ENCODE results near the gene NFKBIL1. TPM values are rescaled to one million over a fixed set of nuclear protein-coding genes. Genes with fewer than 3 reads are reported as not detected.

NFKBIL1 gene
- total and polyA plus RNA-seq, 2 experiments from 2014 or later, result 9.6 to 12.3 TPM

- TF ChIP-seq ZNF462 (CRISPR knock-in tag; IDR thresholded peaks at IDR 0.05), result no peak
- no peak for TF ChIP-seq EZH2phosphoT487 (IDR thresholded peaks at IDR 0.05; ENCODE audit: unreplicated experiment)
- TF ChIP-seq ETS1 (IDR thresholded peaks at IDR 0.05), result no peak
- no peak for TF ChIP-seq ZNF331 (CRISPR knock-in tag; IDR thresholded peaks at IDR 0.05; ENCODE audit: low read depth)
- TF ChIP-seq ZNF114 (CRISPR knock-in tag; IDR thresholded peaks at IDR 0.05), result no peak
- no peak for TF ChIP-seq NANOG (IDR thresholded peaks at IDR 0.05; ENCODE audit: borderline replicate concordance)
- no peak for TF ChIP-seq CREB1 (CRISPR knock-in tag; IDR thresholded peaks at IDR 0.05; ENCODE audit: low read depth)
- TF ChIP-seq CTCF (conservative IDR thresholded peaks at IDR 0.05; ENCODE audit: low read depth in 2 of 2), result no peak
- TF ChIP-seq REST (IDR thresholded peaks at IDR 0.05; ENCODE audit: unreplicated experiment), result no peak
Measured at GRCh38 chr6:31544676-31545075, 2.7 kb upstream of the NFKBIL1 start (continued).
